ENCODE data around the gene HSPA9. TPM values are rescaled to one million over a fixed set of nuclear protein-coding genes. Genes with fewer than 3 reads are reported as not detected.
"Not testable (repeated sequence)": the region's sequence is repeated elsewhere in the genome, so short reads cannot be mapped to it uniquely, and the experiment has no call there.

The HSPA9 gene
- total and polyA plus RNA-seq, 8 donors, result 68.8 to 427 (median 175) TPM

GRCh38 chr5:138514021-138514420 is 61.2 kb downstream of the HSPA9 start:
- DNase-seq, result no peak
- Histone ChIP-seq H3K27ac (no peak overlapping the region), H3K27me3 (no peaks in the 10 kb centered on the region), H3K4me3 (no peak overlapping the region), H3K4me1 (peaks cover 3 to 36% (median 7%) of the 10 kb centered on the region in 4 donors), H3K9me3 (no peaks in the 10 kb centered on the region), H3K36me3 (peaks cover 63 to 99% (median 95%) of the 10 kb centered on the region in 4 donors)
- 92 to 100% (median 100%) methylated on average over 1 of the region's 1 CpG for WGBS, 5 donors
- no peak for TF ChIP-seq POLR2AphosphoS5 (IDR thresholded peaks at IDR 0.05)
- no peak for TF ChIP-seq POLR2A (IDR thresholded peaks at IDR 0.05)
- TF ChIP-seq EP300 (IDR thresholded peaks at IDR 0.05), result no peak
- TF ChIP-seq CTCF (IDR thresholded peaks at IDR 0.05), result no peak
- intact Hi-C loops (cut with DNase I; ENCODE audit: low total_unique reads), result no loop called here

GRCh38 chr5:138508958-138509357 is 66.2 kb downstream of the HSPA9 start:
- TF ChIP-seq EP300 (IDR thresholded peaks at IDR 0.05), result no peak
- no peak for TF ChIP-seq POLR2A (IDR thresholded peaks at IDR 0.05)
- TF ChIP-seq POLR2AphosphoS5 (IDR thresholded peaks at IDR 0.05), result no peak
- TF ChIP-seq CTCF (IDR thresholded peaks at IDR 0.05), result no peak
- H3K36me3 ChIP-seq, result peaks cover 32 to 87% (median 76%) of the 10 kb centered on the region in 4 donors

GRCh38 chr5:138507485-138507884 is 67.7 kb downstream of the HSPA9 start:
- Histone ChIP-seq H3K36me3 (peaks cover 19 to 72% (median 61%) of the 10 kb centered on the region in 4 donors), H3K27ac (peak overlapping the region in 1 of 5 donors; percentile 1), H3K4me1 (peaks cover 11 to 26% (median 16%) of the 10 kb centered on the region in 4 donors)
- peak in 1 of 3 donors; percentile 37 for TF ChIP-seq POLR2AphosphoS5 (IDR thresholded peaks at IDR 0.05)
- H3K4me3 ChIP-seq; H3K9me3 ChIP-seq; DNase-seq; H3K27me3 ChIP-seq; intact Hi-C loops (cut with DNase I; ENCODE audit: low total_unique reads): not testable (repeated sequence)
- WGBS, 5 donors, result 69 to 79% (median 76%) methylated on average over 8 of the region's 8 CpGs

More at GRCh38 chr5:138508958-138509357, 66.2 kb downstream of the HSPA9 start:
- H3K27ac ChIP-seq, result no peak overlapping the region
- 47 to 69% (median 62%) methylated on average over 3 of the region's 3 CpGs for WGBS, 5 donors
- no peak overlapping the region for H3K4me3 ChIP-seq
- intact Hi-C loops (cut with DNase I; ENCODE audit: low total_unique reads), result no loop called here
- DNase-seq, result no peak
- peaks cover 10 to 16% (median 13%) of the 10 kb centered on the region in 4 donors for H3K4me1 ChIP-seq
- no peaks in the 10 kb centered on the region for H3K27me3 ChIP-seq
- H3K9me3 ChIP-seq, result no peaks in the 10 kb centered on the region

- TF ChIP-seq POLR2A (IDR thresholded peaks at IDR 0.05) (no peak), CTCF (IDR thresholded peaks at IDR 0.05) (no peak), POLR2AphosphoS5 (IDR thresholded peaks at IDR 0.05) (no peak), EP300 (IDR thresholded peaks at IDR 0.05) (no peak)
- H3K36me3 ChIP-seq, result peaks cover 15 to 65% (median 55%) of the 10 kb centered on the region in 4 donors
- no peak overlapping the region for H3K4me3 ChIP-seq
- H3K27me3 ChIP-seq, result no peaks in the 10 kb centered on the region
- H3K4me1 ChIP-seq, result peaks cover 11 to 26% (median 16%) of the 10 kb centered on the region in 4 donors
- H3K27ac ChIP-seq, result no peak overlapping the region
- intact Hi-C loops (cut with DNase I; ENCODE audit: low total_unique reads), result no loop called here
- no peaks in the 10 kb centered on the region for H3K9me3 ChIP-seq
- no peak for DNase-seq
- WGBS, 5 donors, result 79 to 88% (median 86%) methylated on average over 10 of the region's 10 CpGs
Observed at GRCh38 chr5:138506370-138507306, 68.6 kb downstream of the HSPA9 start.

Measured in stomach (tissue), 9 donors.